ENCODE results near the gene HOXB4. TPM values are rescaled to one million over a fixed set of nuclear protein-coding genes. Genes with fewer than 3 reads are reported as not detected.

Gene HOXB4
- total RNA-seq, 1 experiment from 2014 or later, result 27.9 TPM

DNA sequence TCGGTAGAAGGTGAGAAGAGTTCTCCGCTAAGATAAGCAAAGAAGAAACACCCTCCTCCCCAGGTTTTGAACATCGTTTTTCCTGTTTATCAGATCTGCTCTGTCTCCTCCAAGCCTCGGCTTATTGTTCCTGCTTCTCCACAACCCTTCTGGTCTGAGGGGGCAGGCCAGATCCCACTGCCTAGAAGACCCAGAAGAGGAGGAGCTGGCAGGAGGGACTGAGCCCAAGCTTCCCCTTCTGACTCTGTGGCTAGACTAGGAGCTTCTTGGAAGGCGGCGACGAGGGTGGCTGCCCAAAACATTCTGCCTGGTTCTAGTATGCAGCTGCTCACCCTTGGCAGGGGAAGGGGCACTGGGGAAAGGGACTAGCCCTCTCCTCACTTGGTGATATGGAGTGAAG is 20.6 kb upstream of the HOXB4 start:
- ATAC-seq, result no peak
- H3K27ac ChIP-seq (ENCODE audit: low read length), result peak overlapping the region; percentile 99
- intact Hi-C loops (cut with micrococcal nuclease; ENCODE audit: unreplicated experiment) (no loop called here), in situ Hi-C loops (cut with HindIII; ENCODE audit: low pct_unique_long_range_greater_than_20kb, low sequenced_read_pairs) (no loop called here)
- TF ChIP-seq, protein P1, sequence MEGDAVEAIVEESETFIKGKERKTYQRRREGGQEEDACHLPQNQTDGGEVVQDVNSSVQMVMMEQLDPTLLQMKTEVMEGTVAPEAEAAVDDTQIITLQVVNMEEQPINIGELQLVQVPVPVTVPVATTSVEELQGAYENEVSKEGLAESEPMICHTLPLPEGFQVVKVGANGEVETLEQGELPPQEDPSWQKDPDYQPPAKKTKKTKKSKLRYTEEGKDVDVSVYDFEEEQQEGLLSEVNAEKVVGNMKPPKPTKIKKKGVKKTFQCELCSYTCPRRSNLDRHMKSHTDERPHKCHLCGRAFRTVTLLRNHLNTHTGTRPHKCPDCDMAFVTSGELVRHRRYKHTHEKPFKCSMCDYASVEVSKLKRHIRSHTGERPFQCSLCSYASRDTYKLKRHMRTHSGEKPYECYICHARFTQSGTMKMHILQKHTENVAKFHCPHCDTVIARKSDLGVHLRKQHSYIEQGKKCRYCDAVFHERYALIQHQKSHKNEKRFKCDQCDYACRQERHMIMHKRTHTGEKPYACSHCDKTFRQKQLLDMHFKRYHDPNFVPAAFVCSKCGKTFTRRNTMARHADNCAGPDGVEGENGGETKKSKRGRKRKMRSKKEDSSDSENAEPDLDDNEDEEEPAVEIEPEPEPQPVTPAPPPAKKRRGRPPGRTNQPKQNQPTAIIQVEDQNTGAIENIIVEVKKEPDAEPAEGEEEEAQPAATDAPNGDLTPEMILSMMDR (IDR thresholded peaks at IDR 0.05), result no peak
- TF ChIP-seq TCF7L2 (IDR thresholded peaks at IDR 0.05; ENCODE audit: low read depth, low read length) (peak; percentile 36; the same call in 1 of the 2 replicates), SIN3A (IDR thresholded peaks at IDR 0.05; ENCODE audit: borderline replicate concordance, insufficient read depth, low read depth, low read length) (no peak)
- TF ChIP-seq, protein P2, sequence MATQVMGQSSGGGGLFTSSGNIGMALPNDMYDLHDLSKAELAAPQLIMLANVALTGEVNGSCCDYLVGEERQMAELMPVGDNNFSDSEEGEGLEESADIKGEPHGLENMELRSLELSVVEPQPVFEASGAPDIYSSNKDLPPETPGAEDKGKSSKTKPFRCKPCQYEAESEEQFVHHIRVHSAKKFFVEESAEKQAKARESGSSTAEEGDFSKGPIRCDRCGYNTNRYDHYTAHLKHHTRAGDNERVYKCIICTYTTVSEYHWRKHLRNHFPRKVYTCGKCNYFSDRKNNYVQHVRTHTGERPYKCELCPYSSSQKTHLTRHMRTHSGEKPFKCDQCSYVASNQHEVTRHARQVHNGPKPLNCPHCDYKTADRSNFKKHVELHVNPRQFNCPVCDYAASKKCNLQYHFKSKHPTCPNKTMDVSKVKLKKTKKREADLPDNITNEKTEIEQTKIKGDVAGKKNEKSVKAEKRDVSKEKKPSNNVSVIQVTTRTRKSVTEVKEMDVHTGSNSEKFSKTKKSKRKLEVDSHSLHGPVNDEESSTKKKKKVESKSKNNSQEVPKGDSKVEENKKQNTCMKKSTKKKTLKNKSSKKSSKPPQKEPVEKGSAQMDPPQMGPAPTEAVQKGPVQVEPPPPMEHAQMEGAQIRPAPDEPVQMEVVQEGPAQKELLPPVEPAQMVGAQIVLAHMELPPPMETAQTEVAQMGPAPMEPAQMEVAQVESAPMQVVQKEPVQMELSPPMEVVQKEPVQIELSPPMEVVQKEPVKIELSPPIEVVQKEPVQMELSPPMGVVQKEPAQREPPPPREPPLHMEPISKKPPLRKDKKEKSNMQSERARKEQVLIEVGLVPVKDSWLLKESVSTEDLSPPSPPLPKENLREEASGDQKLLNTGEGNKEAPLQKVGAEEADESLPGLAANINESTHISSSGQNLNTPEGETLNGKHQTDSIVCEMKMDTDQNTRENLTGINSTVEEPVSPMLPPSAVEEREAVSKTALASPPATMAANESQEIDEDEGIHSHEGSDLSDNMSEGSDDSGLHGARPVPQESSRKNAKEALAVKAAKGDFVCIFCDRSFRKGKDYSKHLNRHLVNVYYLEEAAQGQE (IDR thresholded peaks at IDR 0.05; ENCODE audit: insufficient read depth in 1 of 2, low read depth in 2 of 2, low read length in 1 of 2), result no peak
- H3K4me1 ChIP-seq (ENCODE audit: control insufficient read depth, insufficient read depth, low read length), result peaks cover 43% of the 10 kb centered on the region
- BruUV-seq (replicated peaks), result no TSS peak
- H3K9me3 ChIP-seq (ENCODE audit: control insufficient read depth, insufficient read depth, low read depth, low read length), result no peaks in the 10 kb centered on the region
- H3K27me3 ChIP-seq (ENCODE audit: control insufficient read depth, insufficient read depth, low read length), result no peaks in the 10 kb centered on the region
- ChIA-PET POLR2A (interaction anchor here (0.6 to 2.1 kb wide), 4 partner anchors 10 to 342 kb away, joined by 7 to 13 read pairs (median 10); partner anchors contain the start of gene HOXB8), CTCF (interaction anchor here (0.6 to 1.3 kb wide), 2 partner anchors 18 to 146 kb away, joined by 3 read pairs; no protein-coding TSS in a partner anchor)
- DNase-seq (ENCODE audit: low read depth, low spot score), result no peak
- H3K4me3 ChIP-seq (ENCODE audit: low read depth in 2 of 2, low read length in 2 of 2), result peak overlapping the region; percentile 70 to 99
- H3K36me3 ChIP-seq (ENCODE audit: control insufficient read depth, insufficient read depth, low read length), result no peaks in the 10 kb centered on the region; the same call in none of the 2 replicates

DNA sequence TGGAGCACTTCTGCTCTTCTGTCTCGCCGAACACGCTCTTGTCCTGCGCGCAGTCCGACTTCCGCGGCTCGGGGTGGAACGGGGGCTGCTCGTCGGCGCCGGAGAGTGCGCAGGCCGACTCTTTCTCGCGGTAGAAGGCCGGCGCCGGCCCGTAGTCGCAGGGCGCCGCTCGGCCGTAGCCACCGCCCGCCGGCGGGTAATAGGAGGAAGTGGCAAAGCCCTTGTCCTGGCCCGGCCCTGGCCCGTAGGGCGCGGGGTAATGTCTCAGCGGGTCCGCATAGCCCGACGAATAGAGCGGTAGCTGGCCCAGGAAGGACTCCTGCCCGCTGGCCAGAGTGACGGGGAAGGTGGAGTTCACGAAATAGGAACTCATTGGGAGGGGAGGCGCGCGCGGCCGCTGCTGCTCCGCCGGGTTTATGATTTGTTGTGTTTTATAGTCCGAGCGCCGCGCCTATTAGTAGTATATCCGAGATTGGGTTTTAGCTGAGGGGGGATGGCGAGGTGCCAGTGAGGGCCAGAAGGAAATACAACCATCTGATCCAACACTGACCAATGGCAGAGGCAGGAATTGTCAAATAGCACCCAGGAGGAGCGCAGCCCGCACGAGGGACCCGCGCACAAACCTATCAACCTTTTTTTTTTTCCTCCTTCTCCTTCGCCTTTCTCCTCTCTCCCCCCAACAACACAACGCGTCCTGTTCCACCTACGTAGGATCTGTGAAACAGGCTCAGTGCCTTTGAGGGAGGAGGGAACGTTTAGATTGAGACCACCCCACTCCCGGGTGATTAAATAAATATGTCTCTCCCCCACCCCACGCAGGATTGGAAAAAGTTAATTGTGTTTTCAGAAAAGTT is 19.9 kb upstream of the HOXB4 start:
- in situ Hi-C loops (cut with HindIII; ENCODE audit: low pct_unique_long_range_greater_than_20kb, low sequenced_read_pairs), result no loop called here
- ATAC-seq, result peak; percentile 17
- peak overlapping the region; percentile 70 to 99 for H3K4me3 ChIP-seq (ENCODE audit: low read depth in 2 of 2, low read length in 2 of 2)
- intact Hi-C loops (cut with micrococcal nuclease; ENCODE audit: unreplicated experiment), result no loop called here
- ChIA-PET POLR2A (interaction anchor here (0.6 to 2.1 kb wide), 5 partner anchors 9 to 541 kb away, joined by 3 to 13 read pairs (median 7); partner anchors contain the start of gene HOXB8), CTCF (no interaction called here)
- no TSS peak for BruUV-seq (replicated peaks)
- no peaks in the 10 kb centered on the region for H3K27me3 ChIP-seq (ENCODE audit: control insufficient read depth, insufficient read depth, low read length)
- TF ChIP-seq, protein P1 (IDR thresholded peaks at IDR 0.05), result no peak
- TF ChIP-seq, protein P2 (IDR thresholded peaks at IDR 0.05; ENCODE audit: insufficient read depth in 1 of 2, low read depth in 2 of 2, low read length in 1 of 2), result no peak
- peak; percentile 71; the same call in 1 of the 2 replicates for TF ChIP-seq SIN3A (IDR thresholded peaks at IDR 0.05; ENCODE audit: borderline replicate concordance, insufficient read depth, low read depth, low read length)
- peak; percentile 94 for TF ChIP-seq POLR2AphosphoS5 (IDR thresholded peaks at IDR 0.05; ENCODE audit: low read depth, low read length)
- peak; percentile 51; the same call in 1 of the 2 replicates for TF ChIP-seq TCF7L2 (IDR thresholded peaks at IDR 0.05; ENCODE audit: low read depth, low read length)
- H3K36me3 ChIP-seq (ENCODE audit: control insufficient read depth, insufficient read depth, low read length), result no peaks in the 10 kb centered on the region; the same call in 1 of the 2 replicates
- peaks cover 48% of the 10 kb centered on the region for H3K4me1 ChIP-seq (ENCODE audit: control insufficient read depth, insufficient read depth, low read length)
- H3K9me3 ChIP-seq (ENCODE audit: control insufficient read depth, insufficient read depth, low read depth, low read length), result no peaks in the 10 kb centered on the region
- H3K27ac ChIP-seq (ENCODE audit: low read length), result peak overlapping the region; percentile 99
- no peak for DNase-seq (ENCODE audit: low read depth, low spot score)

Measured in Panc1 (cell line).